Superior temporal gyrus (tissue), 1 donor: ENCODE measurements around the gene MYBPC2.
A peak's percentile ranks its signal among the peaks of the same experiment; 100 is the strongest.
"Not testable (repeated sequence)": the region's sequence is repeated elsewhere in the genome, so short reads cannot be mapped to it uniquely, and the experiment has no call there.

Experiments used
- DNase-seq: peaks from one replicate; pipeline ENCODE4 v3.0.0-alpha.2; 2016; ENCODE audit errors: extremely low spot score

MYBPC2 gene

DNA sequence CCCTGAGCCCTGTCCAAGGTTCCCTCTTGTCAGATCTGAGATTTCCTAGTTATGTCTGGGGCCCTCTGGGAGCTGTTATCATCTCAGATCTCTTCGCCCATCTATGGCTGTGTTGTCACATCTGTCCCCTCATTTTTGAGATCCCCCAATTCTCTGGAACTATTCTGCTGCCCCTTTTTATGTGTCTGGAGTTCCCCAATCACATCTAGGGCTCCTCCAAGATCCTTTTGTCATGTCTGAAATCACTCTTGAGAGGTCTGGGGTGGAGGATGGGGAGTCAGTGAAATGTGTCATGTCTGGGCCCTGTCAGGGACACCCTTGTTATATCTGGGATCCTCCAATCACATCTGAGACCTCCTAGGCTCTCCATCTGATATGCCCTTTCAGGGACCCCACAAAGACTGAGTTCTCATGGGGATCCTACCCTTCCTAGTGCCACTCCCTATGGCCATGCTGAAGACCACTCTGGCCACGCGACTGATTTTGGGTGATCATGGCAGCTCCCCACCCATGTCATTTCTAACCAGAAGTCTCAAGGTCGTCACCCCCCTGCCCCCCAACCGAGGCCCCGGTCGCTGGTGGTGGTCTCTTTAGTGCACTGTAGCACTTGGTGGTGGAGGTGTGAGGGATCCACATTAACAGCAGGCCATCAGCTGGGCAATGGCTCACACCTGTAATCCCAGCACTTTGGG is 3.8 kb upstream of the MYBPC2 start:
- DNase-seq: no peak

DNA sequence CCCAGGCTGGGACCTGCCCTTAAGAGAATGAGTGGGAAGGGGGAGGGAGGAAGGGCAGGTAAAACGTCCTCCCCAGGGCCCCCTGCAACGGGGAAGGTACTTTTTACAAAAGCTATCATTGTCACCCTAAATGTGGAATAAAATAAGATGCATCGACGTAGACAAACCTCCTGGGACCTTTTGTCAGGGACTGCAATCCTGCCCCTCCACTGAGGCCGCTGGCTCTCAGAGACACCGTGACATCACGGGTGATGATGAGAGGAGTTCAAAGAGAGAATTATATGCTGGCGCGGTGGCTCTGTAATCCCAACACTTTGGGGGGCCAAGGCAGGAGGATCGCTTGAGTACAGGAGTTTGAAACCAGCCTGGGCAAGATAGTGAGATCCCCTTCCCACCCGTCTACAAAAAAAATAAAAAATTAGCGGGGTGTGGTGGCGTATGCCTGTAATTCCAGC is 1.8 kb upstream of the MYBPC2 start:
- DNase-seq: no peak

DNA sequence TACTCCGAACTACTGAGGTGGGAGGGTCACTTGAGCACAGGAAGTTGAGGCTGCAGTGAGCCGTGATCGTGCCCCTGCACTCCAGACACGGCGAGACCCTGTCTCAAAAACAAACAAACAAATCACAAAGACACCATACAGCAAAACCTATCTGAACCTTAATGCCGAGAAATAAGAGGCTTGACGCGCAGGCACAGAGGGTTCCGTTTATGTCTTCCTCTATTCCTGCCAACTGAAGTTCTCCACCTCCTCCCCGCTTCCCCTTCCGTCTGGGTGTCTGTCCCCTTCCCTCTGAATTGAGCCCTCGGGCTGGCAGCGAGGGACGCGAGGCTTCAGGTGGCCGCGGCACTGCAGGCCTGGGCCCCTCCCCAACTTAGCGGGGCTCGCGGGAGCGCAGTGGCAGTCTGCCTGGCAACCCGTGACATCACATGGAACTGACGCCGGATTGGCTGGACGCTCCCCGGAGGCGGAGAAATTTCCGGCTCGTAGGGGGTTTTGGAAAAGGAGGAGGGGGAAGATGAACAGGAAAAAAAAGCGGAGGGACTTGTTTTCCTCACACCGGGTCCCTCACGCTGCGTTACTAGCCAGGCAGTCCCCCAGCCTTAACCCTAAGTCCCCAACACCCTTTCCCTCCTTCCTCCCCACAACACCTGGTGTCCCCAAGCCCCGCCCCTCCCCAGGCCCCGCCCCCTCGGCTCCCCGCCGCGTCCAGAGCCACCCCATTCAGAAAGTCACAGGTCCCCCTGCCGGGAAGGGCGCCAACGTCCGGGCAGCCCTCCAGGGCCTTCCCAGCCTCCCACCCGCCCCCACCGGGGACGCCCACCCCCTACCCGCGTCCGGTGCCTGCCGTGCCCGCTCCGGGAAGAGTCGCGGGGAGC is 1.1 kb upstream of the MYBPC2 start:
- peak; percentile 88 for DNase-seq

DNA sequence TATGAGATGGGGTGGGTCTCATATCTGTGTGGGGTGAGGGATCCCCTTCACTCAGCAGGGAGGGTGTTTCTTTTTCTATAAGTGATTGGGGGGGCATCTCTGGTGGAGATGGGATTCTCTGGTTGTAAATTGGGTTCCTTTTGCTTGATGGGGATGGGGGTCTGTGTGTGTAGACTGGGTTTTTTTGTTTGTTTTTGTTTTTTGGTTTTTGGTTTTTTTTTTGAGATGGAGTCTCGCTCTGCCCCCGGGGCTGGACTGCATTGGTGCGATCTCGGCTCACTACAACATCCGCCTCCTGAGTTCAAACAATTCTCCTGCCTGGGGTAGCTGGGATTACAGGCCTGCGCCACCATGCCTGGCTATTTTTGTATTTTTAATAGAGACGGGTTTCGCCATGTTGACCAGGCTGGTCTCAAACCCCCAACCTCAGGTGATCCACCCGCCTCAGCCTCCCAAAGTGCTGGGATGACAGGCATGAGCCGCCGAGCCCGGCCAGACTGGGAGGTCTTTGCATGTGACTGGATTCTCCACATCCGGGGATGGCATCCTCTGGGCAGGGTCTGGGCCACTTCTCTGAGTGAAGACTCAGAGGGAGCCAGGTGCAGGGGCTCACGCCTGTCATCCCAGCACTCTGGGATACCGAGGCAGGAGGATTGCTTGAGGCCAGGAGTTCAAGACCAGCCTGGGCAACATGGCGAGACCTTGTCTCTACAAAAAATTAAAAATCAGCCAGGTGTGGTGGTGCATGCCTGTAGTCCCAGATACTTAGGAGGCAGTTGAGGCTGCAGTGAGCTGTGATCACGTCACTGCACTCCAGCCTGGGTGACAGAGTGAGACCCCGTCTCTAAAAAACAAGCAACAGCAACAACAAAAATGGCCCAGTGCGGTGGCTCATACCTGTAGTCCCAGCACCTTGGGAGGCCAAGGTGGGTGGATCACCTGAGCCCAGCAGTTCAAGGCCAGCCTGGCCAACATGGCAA is 799 bp downstream of the MYBPC2 start:
- no peak for DNase-seq

DNA sequence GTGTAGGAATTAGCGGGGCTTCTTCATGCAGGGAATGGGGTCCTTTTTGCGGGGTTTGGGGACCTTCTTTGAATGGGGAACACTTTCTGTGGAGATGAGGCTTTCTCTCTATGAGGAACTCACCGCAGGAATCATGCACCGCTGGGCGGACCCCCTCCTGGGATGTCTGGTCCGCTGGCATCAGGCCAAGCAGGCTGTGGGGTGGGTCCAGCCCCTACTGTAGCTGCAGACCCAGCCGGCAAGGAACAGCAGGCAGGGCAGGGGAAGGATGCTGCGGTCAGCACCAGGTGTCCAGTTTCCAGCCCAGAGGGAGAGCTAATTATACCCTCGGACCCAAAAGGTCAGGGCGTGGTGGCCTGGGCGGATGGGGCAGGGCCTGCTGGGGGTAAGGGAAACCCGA is 1.8 kb downstream of the MYBPC2 start:
- no peak for DNase-seq

DNA sequence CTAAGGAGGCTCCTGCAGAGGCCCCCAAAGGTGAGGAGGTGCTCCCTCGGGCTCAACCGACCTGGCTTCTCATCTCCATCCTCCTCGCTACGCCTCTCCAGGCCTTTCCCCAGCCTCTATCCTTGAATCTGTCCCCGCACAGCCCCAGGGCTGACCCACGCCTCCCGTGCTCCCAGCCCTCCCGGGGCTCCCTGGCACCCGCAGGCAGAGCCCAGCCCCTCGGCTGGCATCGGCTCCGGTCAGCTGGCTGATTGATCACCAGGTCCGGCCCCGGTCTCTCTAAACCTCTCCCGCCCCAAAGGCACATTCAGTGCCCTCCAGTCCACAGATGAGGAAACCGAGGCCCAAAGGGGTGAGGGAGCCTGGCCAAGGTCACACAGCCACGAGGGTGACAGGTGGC is 2.5 kb downstream of the MYBPC2 start:
- DNase-seq: no peak

DNA sequence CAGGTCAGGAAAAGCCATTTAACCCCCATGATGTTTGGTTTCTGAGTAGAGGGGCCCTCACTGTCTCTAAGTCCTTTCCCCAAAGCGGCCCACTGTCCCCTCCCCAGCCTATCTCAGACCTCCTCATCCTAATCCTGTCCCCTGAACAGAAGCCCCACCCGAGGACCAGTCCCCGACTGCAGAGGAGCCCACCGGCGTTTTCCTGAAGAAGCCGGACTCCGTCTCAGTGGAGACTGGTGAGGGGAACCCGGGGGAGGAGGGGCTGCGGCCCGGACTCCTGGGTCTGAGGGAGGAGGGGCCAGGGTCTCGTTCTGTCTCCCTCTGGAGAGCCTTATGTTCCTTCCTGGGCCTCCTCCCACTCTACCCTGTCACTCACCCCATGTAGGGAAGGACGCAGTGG is 2.9 kb downstream of the MYBPC2 start:
- no peak for DNase-seq

DNA sequence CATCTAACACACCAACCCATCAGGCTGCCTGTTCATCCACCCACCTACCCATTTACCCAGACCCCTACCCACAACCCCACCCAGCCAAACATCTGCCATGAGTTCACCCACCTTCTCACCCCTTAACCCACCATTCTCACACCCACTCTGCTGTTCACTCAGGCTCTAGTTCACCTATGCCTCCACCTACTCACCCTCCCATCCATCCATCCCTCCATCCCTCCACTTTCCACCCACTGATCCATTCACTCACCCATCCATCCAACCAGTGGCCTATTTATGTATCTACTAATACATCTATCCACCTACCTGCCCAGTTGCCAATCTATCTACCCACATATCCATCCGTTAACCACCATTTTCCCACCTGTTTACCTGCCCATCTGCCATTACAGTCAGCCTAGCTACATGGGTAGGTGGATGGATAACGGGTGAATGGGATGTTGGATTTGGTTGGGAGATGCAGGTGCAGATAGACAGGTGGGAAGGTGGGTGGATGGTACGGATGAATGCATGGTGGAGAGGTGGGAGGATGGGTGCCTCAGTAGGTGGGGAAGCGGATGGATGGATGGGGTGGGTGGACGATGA is 5.3 kb downstream of the MYBPC2 start:
- DNase-seq: no peak

DNA sequence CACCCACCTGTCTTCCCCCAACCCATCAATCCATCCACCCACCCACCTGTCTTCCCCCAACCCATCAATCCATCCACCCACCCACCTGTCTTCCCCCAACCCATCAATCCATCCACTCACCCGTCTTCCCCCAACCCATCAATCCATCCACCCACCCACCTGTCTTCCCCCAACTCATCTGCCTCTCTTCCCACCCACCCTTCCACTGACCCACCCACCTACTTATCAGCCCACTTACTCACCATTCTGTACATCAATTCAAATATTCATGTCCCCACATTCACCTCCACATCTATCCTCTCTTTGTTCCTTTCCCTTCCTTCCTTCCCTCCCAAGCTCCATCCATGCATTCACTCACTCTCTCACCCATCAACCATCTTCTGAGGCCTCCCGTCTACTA is 6.4 kb downstream of the MYBPC2 start:
- DNase-seq: not testable (repeated sequence)

DNA sequence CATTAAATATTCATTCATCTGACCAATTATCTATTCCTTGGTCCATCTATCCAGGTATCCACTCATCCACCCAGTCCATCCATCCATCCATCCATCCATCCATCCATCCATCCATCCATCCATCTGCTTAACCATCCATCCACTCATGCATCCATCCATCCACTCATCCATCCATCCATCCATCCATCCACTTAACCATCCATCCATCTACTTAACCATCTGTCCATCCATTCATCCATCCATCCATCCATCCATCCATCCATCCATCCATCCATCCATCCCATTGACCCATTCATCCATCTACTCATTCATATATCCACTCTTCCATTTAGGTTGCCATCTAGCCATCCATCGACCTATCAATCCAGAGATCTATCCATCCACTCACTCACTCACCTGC is 11.4 kb downstream of the MYBPC2 start:
- DNase-seq: no peak

DNA sequence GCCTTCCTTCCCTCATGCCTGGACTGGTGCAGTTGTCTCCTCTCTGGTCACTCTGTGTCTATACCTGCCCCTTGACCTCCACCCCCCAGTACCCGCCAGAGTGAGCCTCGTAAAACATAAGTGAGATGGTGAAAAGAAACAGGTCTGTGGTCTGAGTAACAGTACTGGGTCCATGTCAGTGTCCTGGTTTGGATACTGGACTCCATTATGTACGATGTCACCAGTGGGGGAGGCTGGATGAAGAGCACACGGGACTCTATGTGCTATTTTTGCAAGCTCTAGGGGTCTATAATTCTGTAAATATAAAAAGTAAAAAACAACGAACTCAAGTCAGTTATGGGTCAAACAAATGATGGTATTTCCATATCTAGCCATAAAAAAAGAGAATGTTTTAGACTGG is 14.4 kb downstream of the MYBPC2 start:
- no peak for DNase-seq

DNA sequence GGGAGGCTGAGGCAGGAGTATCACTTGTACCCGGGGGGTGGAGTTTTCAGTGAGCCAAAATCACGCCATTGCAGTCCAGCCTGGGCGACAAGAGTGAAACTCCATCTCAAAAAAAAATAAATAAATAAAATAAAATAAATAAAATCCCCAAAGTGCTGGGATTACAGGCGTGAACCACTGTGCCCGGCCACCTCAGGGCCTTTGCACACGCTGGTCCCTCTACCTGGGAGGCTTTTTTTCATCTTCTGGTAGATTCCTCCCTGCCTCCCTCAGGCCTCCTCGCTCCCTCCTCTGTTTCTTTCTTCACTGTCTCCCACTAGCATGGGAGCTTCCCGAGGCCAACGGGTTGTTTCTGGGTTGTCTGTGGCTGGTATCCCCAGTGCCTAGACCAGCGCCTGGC is 15.1 kb downstream of the MYBPC2 start:
- no peak for DNase-seq

DNA sequence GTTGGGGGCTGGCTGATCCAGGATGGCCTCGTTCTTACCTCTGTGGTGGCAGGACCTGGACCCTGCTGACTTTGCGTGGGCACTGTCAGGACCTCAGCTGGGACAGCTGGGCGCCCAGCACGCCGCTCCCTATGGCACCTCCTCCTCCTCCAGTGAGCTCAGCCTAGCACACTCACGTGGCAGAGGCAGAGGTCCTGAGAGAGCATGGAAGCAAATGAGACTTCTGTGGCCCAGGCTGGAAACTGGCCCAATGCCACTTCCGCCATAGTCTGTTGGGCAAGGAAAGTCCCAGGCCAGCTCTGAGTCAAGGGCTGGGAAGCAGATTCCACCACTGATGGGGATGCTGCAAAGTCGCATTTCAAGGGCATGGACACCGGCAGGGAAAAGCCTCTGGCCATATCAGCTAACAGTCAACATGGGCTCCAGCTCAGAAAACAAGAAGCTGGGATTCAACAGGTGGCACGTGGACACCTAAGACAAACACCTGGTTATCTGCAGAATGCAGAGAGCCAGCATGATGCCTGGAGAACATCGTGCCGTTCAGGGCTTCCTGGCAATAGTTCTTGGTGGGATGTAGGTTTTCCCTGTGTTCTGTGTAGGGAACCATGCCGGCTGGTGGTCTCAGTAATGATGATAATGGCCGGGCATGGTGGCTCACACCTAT is 16.7 kb downstream of the MYBPC2 start:
- no peak for DNase-seq

DNA sequence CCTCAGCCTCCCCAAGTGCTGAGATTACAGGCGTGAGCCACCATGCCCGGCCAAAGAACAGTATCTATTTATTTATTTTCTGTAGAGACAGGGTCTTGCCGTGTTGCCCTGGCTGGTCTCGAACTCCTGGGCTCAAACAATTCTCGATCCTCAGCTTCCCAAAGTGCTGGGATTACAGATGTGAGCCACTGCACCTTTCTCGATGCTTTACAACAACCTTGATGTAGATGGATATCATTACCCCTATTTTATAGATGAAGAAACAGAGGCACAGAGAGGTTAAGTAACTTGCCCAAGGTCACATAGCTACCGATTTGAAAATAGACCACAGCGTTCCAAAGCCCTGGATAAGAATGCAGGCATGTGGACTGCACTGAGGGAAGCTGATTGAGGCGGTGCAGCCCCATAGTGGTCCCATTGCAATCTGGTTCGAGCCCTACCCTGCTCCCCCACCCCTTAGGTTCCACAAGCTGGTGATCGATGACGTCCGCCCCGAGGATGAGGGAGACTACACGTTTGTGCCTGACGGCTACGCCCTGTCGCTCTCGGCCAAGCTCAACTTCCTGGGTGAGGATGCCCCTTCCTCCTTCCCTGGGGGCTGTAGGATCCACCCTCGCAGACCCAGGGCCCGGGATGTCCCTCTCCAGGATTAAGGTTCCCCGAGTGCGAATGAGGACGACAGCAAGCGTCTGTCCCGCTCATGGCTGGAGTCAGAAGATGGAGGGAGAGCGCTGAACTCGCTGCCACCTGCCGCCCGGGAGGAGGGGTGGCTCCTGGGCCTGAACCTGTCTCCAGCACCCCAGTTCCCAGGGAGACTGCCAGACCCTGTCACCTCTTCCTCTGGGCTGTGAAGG is 17.9 kb downstream of the MYBPC2 start:
- no peak for DNase-seq

DNA sequence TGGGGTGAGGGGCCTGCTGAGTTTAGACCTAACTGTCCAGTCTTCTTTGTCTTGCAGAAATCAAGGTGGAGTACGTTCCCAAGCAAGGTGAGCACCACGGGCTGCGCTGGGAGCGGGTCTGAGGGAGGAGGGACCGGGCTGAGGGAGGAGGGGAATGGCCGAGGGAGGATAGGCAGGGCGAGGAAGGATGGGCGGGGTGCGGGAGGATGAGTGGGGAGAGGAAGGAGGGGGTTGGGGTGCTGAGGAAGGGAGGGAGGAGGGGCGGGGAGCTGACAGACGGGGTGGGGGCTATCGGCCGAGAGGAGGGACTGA is 18.5 kb downstream of the MYBPC2 start:
- DNase-seq: no peak

DNA sequence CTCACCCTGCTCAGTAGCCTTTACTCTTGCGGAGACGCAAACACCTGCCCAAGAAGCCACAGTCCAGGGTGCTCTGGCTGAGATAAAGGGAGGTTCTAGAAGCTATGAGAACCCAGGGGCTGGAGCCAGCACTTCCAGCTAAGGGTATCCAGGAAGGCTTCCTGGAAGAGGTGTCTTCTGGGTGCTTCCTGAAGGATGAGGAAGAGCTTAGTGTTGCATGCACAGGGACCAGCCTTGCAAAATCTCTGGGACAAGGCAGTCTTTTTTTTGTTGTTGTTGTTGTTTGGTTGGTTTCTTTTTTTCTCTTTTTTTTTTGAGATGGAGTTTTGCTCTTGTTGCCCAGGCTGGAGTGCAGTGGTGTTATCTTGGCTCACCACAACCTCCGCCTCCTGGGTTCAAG is 20.6 kb downstream of the MYBPC2 start:
- no peak for DNase-seq

DNA sequence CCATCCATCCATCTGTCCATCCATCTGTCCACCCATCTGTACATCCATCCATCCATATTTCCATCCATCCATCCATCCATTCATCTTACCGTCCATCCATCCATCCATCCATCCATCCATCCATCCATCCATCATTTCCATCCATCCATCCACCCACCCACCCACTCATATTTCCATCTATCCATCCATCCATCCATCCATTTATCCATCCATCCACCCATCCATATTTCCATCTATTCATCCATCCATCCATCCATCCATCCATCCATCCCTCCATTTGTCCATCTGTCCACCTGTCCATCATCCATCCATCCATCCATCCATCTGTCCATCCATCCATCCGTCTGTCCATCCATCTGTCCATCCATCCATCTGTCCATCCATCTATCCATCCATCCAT is 23.3 kb downstream of the MYBPC2 start:
- DNase-seq: no peak

DNA sequence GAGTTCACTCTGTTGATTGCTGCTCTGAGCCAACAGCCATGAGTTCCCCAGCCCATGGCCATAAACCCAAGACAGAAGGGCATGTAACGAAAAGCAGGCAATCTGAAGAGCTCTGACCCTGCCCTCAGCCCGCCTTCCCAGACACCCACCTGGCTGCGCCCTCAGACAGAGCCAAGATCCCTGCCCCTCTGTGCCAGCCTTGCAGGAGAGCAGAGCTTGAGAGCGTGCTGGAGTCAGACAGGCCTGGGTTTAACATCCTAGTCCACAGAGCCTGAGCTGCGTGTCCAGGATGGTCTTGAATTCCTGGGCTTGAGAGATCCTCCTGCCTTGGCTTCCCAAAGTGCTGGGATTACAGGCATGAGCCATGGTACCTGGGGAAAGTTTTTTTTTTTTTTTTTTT is 24.6 kb downstream of the MYBPC2 start:
- no peak for DNase-seq

DNA sequence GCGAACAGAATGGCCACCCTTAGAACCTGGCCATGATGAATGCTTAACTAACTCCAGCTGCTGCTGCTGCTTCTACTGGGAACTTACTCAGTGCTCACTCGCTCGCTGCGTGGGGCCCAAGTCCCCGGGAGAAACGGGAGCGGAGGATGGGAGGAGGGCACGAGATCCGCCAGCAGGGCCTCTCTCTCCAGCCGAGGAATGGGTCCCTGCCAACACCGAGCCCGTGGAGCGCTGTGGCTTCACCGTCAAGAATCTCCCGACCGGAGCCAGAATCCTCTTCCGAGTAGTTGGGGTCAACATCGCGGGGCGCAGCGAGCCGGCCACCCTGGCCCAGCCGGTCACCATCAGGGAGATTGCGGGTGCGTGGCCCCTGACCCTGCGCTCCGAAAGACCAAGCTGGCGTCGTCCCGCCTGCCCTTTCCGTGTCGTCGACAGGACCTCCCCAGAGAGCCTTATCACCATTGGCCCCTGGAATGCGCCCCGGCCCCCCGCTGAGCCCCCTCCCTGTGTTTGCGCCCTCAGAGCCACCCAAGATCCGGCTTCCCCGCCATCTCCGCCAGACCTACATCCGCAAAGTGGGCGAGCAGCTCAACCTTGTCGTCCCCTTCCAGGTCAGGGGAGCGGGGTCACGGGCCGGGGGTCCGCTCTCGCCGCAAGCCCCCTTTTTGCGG is 25.8 kb downstream of the MYBPC2 start:
- no peak for DNase-seq

DNA sequence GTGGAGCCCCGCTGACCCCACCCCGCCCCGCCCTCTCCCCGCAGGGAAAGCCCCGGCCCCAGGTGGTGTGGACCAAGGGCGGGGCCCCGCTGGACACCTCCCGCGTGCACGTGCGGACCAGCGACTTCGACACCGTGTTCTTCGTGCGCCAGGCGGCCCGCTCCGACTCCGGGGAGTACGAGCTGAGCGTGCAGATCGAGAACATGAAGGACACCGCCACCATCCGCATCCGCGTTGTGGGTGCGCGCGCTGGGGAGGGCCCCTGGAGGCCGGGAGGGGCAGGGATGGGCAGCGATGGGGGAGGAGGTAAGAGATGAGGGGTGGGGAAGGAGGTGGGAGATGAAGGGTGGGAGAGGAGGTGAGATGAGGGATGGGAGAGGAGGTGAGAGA is 26.4 kb downstream of the MYBPC2 start:
- no peak for DNase-seq
